DMS153 treated with DMSO at 0.1 percent for 48 hours (cell line): ENCODE measurements around the gene GGT6.
A peak's percentile ranks its signal among the peaks of the same experiment; 100 is the strongest.

ENCODE experiments used
- DNase-seq: peaks from one replicate; lab custom pipeline; 2025; ENCODE audit not compliant: unreplicated experiment; lab: John Stamatoyannopoulos, UW

GGT6 gene

DNA sequence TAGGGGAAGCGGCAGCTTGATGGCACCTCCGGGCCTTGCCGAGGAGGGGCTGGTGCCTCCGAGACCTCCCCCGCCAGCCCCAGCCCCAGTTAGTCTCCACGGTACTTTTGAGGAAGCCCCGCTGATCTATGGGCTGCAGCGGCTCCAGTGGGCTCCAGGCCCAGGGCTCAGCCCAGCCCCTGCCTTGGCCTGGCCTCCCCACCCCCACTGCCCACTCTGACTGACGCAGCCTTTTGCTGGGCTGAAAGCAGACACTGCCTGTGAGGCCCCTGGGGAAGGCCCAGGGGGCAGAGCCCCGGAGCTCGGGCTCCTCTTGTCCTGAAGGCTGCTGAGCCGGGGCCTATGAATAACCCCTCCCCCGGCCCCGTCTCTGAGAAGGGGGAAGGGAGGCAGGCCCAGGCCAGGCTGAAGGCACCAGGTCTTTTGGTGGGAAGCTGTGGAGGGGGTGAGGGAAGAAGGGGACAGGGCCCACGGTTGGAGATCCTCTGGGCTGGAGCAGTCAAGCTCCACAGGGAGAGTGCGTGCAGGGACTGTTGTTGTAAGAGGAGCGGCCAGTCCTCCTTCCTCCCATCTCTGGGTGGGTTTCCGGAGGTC is 16.4 kb upstream of the GGT6 start:
- DNase-seq = no peak

- DNase-seq = no peak
Measured at GRCh38 chr17:4576161-4576558, 15.8 kb upstream of the GGT6 start.

DNA sequence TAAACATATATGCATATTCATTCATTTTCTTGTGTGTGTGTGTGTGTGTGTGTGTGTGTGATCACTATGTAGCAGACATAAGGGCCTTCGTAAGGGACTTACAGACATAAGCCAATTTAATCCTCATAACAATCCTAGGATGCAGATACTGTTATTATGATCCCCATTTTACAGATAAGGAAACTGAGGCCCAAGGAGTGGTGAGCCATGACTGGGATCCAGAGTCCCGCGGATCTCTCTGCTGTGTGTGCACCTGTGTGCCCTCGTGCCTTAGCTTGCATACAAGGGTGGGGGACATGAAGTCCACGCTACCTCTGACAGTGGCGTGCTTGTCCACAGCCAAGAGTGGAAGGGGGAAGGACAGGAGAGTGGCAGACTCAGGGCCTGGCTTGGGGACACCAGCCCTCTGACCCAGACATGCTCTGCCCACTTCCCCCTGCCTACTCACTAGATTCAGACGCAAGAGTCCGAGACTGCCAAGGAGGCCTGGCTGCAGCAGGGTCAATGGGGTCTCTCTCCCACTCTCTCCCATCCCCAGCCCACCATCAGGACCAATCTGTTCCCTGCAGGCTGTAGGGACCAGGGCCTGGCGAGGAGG is 14.2 kb upstream of the GGT6 start:
- no peak for DNase-seq

- DNase-seq = no peak
Measured at GRCh38 chr17:4573669-4574068, 13.3 kb upstream of the GGT6 start.

DNA sequence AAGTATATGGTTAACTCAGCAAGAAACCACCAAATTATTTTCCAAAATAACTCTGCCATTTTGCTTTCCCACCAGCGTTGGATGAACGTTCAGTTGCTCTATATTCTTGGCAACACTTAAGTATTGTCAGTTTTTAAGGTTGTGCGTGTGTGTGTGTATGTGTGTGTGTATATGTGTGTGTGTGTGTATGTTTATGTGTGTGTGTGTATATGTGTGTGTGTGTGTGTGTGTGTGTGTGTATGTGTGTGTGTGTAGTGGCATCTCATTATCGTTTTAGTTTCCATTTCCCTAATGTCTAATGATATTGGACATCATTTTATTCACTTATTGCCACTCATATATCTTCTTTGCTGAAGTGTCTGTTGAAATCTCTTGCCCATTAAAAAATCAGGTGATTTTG is 12.7 kb upstream of the GGT6 start:
- no peak for DNase-seq

DNA sequence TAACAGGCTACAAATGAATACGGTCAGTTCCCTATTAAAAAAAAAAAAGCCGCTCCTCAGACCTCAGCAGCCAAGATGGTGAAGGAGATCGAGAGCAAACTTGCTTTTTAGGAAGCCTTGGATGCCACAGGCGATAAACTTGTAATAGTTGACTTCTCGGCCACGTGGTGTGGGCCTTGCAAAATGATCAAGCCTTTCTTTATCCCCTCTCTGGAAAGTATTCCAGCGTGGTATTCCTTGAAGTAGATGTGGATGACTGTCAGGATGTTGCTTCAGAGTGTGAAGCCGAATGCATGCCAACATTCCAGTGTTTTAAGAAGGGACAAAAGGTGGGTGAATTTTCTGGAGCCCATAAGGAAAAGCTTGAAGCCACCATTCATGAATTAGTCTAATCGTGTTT is 11.8 kb upstream of the GGT6 start:
- DNase-seq = no peak

- DNase-seq = no peak
Measured at GRCh38 chr17:4569591-4569990, 9.2 kb upstream of the GGT6 start.

- no peak for DNase-seq
Measured at GRCh38 chr17:4566785-4567184, 6.4 kb upstream of the GGT6 start.

GRCh38 chr17:4565209-4566141 is 5.1 kb upstream of the GGT6 start:
- DNase-seq = peak; percentile 6

DNA sequence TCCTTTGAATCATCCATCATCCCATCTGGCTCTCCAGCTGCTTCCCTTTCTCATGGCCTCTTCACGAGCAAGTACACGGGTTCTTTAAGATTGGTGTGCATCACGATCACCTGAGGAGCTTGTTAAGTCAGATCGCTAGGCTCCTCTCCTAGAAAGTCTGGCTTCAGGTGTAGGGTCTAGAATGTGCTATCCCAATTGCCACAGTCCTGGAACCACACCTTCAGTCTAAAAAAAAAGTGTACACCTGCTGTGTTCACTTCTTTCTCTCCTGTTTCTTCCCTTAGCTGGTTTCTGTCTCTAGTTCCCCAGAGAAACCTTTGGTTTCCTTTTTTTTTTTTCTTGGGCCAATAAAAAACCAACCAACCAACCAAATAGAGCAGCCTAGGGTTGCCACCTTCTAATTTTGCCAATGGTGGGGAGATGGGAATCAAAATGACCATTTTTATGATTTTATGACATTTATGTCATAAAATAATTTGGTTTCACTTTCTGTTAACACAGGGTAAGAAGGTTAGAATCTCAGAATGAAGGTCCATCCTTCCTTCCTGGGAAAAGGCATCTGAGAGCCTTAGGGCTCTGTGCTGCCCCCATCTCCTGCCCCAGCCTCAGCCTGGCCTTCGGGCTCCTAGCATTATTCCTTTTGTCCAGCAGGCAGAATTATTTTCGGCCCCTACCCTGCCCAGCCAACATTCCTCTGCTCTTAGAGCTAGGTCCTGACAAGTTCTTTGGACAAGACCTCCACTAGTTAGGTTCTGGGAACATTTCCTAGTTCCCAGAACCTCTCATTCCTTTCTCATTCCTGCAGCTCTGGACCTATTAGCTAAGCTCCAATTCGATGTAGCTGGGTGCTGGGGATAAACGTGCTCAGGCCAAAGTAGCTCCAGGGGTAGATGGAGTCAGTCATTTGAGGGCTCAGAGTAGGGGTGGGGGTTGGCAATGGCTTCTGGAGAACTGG is 1.9 kb upstream of the GGT6 start:
- no peak for DNase-seq

GRCh38 chr17:4560837-4561256 is 470 bp upstream of the GGT6 start:
- no peak for DNase-seq

DNA sequence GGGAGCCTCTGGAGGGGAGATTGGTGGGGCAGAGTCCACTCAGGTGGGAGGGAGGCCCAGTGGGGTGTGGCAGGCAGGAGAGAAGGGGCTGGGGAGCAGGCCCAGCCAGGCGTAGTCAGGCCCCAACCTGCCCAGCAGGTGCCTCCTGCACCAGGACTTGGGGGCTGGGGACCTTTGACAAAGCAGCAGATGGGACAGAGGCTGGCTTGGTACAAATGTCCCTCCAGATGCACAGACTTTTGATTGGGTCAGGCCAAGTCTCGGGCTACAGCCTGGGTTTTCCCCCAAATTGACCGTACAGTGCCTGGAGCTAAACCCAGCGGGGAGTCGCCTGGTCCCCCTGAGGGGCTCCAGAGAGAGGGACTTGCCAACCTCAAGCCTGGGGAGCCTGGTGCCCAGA is 411 bp downstream of the GGT6 start:
- DNase-seq = no peak

DNA sequence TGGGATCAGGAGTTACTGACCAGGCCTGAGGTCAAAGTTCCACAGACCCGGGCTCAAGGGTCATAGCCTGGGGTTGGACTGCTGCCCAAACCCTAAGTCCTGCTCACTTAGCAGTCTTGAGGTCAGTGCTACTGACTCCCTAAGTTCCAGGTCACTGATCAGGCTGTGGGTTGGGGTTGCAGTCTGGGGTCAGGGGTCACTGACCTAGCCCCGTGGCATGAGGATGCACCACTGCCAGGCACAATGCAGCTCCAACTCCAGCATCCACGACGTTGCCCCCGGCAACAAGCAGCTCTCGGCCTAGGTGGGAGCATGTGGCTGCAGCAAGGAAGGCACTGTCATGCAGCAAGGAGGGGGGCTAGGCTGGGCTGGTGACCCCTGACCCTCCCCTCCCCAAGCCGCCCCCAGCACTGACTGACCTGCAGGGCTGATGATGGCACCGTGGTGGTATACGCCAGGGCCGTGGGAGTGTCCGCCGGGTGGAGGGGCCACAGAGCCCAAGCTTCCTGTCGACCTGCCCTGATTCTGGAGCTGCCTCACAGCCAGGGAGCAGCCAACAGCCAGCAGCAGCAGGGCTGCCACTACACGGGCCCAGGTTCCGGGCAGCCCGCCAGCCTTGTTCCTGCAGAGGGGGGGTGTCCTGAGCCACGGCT is 1.1 kb downstream of the GGT6 start:
- DNase-seq = no peak

GRCh38 chr17:4558347-4558971 is 1.9 kb downstream of the GGT6 start:
- DNase-seq = no peak

DNA sequence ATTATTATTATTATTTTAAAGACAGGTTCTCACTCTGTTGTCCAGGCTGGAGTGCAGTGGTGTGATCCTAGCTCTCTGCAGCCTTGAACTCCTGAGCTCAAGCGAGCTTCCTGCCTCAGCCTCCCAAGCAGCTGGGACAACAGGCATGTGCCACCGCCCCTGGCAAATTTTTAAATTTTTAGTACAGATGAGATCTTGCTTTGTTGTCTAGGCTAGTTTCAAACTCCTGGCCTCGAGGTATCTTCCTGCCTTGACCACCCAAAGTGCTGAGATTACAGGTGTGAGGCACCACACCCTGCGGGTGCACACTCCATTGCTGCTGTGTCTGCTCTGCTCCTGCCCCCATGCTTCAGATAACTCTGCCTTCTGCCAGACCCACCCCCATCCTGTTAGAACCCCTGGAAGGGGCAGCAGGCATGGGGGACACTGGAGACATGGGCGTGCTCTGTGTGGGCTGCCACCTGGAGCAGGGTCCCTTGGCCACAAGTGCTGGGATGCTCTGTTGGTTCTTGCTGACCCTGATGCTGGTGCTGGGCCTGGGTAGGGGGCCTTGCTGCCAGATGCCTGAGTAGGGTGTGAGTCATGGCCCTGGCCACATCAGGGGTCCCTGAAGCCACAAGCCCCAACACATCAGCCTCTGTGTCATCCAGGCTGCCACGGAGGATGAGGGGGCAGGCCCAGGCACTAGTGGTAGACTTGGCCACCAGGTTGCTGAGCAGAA is 2.6 kb downstream of the GGT6 start:
- no peak for DNase-seq

DNA sequence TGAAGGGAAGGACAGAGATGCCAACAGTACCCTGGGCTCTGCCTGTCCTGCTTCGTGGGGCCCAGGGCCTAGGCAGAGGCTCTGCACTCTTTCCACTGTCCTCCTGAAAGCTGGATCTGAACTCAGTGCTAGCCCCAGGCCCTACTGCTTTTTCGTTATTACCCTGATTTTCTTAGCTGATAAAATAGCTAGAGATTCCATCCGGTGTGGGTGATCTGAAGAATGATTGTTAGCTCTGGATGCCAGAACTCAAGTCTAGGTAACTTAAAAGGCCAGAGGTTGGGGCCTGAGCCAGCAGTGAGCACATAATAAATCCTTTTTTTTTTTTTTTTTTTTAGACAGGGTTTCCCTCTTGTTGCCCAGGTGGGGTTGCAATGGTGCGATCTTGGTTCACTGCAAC is 3.4 kb downstream of the GGT6 start:
- DNase-seq = no peak

- no peak for DNase-seq
Measured at GRCh38 chr17:4555873-4556759, 4.3 kb downstream of the GGT6 start.

DNA sequence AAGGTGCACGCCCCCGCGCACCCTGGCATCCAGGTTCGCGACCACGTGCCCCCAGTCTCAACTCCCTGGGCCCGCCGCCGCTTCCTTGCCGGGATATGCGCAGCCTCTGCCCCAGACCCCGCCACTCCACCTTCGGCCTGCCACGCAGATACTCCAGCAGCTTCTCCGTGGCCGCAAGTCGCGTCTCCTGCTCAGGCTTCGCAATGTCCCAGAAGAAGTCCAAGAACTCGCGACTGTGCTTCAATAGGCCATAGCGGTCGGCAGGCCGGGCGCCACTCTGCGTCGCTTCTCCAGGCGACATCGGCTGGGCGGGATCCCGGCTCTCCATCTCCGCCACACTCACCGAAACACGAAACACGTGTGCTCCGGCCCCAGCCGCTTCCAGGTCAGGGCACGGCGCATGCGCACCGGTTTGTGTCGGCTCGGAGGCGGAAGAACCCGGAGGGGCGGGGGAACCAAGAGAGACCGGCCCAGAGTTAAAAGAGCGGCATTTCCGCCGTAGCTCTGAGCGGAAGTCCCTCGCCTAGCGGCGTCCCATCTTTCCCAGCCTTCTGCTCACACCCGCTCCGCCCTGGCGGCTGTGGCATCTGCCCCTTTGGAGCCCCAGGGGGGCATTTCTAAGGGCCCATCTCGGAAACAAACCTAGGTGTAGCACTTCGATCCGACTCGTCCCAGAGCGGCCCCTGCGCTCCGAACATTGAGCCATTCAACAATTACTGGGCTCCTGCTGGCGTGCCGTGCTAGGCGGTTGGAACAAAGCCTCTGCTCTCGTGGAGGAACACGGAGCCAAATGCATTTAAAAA is 5.2 kb downstream of the GGT6 start, which contains the start of gene MYBBP1A:
Gene MYBBP1A (minus strand): TSS at position 388 of the 803 bp plus-strand sequence. CDS start 60 bp downstream, at position 328.
- DNase-seq = peak; percentile 61
